ENCODE results near the gene RHEB.

The RHEB gene

GRCh38 chr7:151448261-151449252 is 71.1 kb downstream of the RHEB start:
- Histone ChIP-seq H3K27ac (ENCODE audit: low read length) (no peak overlapping the region), H3K79me2 (ENCODE audit: low read length) (no peaks in the 10 kb centered on the region), H2AFZ (ENCODE audit: low read depth, low read length) (no peak overlapping the region), H3K4me1 (ENCODE audit: low read length) (no peaks in the 10 kb centered on the region), H3K9ac (ENCODE audit: low read length) (no peak overlapping the region), H3K27me3 (ENCODE audit: low read depth, low read length) (peaks cover 45% of the 10 kb centered on the region), H3K4me3 (ENCODE audit: low read length) (no peak overlapping the region), H3K36me3 (replicated peaks; ENCODE audit: low read depth, low read length) (no peaks in the 10 kb centered on the region), H3K9me3 (ENCODE audit: insufficient read depth, low read length) (no peaks in the 10 kb centered on the region), H3K4me2 (ENCODE audit: low read length) (no peak overlapping the region), H4K20me1 (ENCODE audit: insufficient read depth, low read length) (no peaks in the 10 kb centered on the region)
- TF ChIP-seq CTCF (IDR thresholded peaks at IDR 0.05; ENCODE audit: low read depth, low read length) = peak; percentile 28
- no peak for TF ChIP-seq EZH2phosphoT487 (IDR thresholded peaks at IDR 0.05; ENCODE audit: low read depth)

- Histone ChIP-seq H3K4me1 (ENCODE audit: low read length) (no peaks in the 10 kb centered on the region), H3K4me3 (ENCODE audit: low read length) (no peak overlapping the region), H3K27me3 (ENCODE audit: low read depth, low read length) (peaks cover 44% of the 10 kb centered on the region), H3K27ac (ENCODE audit: low read length) (no peak overlapping the region), H4K20me1 (ENCODE audit: insufficient read depth, low read length) (no peaks in the 10 kb centered on the region), H3K9ac (ENCODE audit: low read length) (no peak overlapping the region), H3K36me3 (replicated peaks; ENCODE audit: low read depth, low read length) (no peaks in the 10 kb centered on the region), H2AFZ (ENCODE audit: low read depth, low read length) (no peak overlapping the region), H3K79me2 (ENCODE audit: low read length) (no peaks in the 10 kb centered on the region), H3K9me3 (ENCODE audit: insufficient read depth, low read length) (no peaks in the 10 kb centered on the region), H3K4me2 (ENCODE audit: low read length) (no peak overlapping the region)
- TF ChIP-seq CTCF (IDR thresholded peaks at IDR 0.05; ENCODE audit: low read depth, low read length) = no peak
Observed at GRCh38 chr7:151447901-151448260, 71.8 kb downstream of the RHEB start.

- no peaks in the 10 kb centered on the region for H3K9me3 ChIP-seq (ENCODE audit: insufficient read depth, low read length)
- no peak overlapping the region for H3K4me2 ChIP-seq (ENCODE audit: low read length)
- no peaks in the 10 kb centered on the region for H4K20me1 ChIP-seq (ENCODE audit: insufficient read depth, low read length)
- H3K36me3 ChIP-seq (replicated peaks; ENCODE audit: low read depth, low read length) = no peaks in the 10 kb centered on the region
- TF ChIP-seq EZH2phosphoT487 (IDR thresholded peaks at IDR 0.05; ENCODE audit: low read depth) = no peak
- no peak for TF ChIP-seq CTCF (IDR thresholded peaks at IDR 0.05; ENCODE audit: low read depth, low read length)
- no peak overlapping the region for H2AFZ ChIP-seq (ENCODE audit: low read depth, low read length)
- no peaks in the 10 kb centered on the region for H3K4me1 ChIP-seq (ENCODE audit: low read length)
- peaks cover 44% of the 10 kb centered on the region for H3K27me3 ChIP-seq (ENCODE audit: low read depth, low read length)
- H3K4me3 ChIP-seq (ENCODE audit: low read length) = no peak overlapping the region
- H3K9ac ChIP-seq (ENCODE audit: low read length) = no peak overlapping the region
- H3K79me2 ChIP-seq (ENCODE audit: low read length) = no peaks in the 10 kb centered on the region
- H3K27ac ChIP-seq (ENCODE audit: low read length) = no peak overlapping the region
Observed at GRCh38 chr7:151447312-151447711, 72.4 kb downstream of the RHEB start.

- TF ChIP-seq EZH2phosphoT487 (IDR thresholded peaks at IDR 0.05; ENCODE audit: low read depth) (no peak), CTCF (IDR thresholded peaks at IDR 0.05; ENCODE audit: low read depth, low read length) (no peak)
- H3K27me3 ChIP-seq (ENCODE audit: low read depth, low read length) = peaks cover 45% of the 10 kb centered on the region
Observed at GRCh38 chr7:151446412-151446811, 73.3 kb downstream of the RHEB start.

More at GRCh38 chr7:151446412-151446811, 73.3 kb downstream of the RHEB start:
- Histone ChIP-seq H3K9ac (ENCODE audit: low read length) (no peak overlapping the region), H3K4me1 (ENCODE audit: low read length) (no peaks in the 10 kb centered on the region), H3K27ac (ENCODE audit: low read length) (no peak overlapping the region), H3K4me2 (ENCODE audit: low read length) (no peak overlapping the region), H3K9me3 (ENCODE audit: insufficient read depth, low read length) (no peaks in the 10 kb centered on the region), H2AFZ (ENCODE audit: low read depth, low read length) (no peak overlapping the region), H3K36me3 (replicated peaks; ENCODE audit: low read depth, low read length) (no peaks in the 10 kb centered on the region), H4K20me1 (ENCODE audit: insufficient read depth, low read length) (no peaks in the 10 kb centered on the region), H3K79me2 (ENCODE audit: low read length) (no peaks in the 10 kb centered on the region), H3K4me3 (ENCODE audit: low read length) (no peak overlapping the region)
